Prostate gland (tissue), 2 donors: ENCODE measurements around the gene TGFA. TPM values are rescaled to one million over a fixed set of nuclear protein-coding genes. Genes with fewer than 3 reads are reported as not detected.

ENCODE experiments used
- DNase-seq: peaks from one replicate; pipeline ENCODE4 v3.0.0-alpha.2; 2019; ENCODE audit warnings: low spot score
- H3K27ac ChIP-seq, 2 donors: fragments of 200-600 bp; sonication (generic); 2 replicates each; pipeline ENCODE4 v1.5.1; 2017 to 2019
- H3K27me3 ChIP-seq: fragments of 200-600 bp; sonication (generic); replicated peaks from 2 replicates; pipeline ENCODE4 v1.5.1; 2019; ENCODE audit not compliant: insufficient read depth
- H3K36me3 ChIP-seq, 2 donors: fragments of 200-600 bp; sonication (generic); 1 replicate in 1 of 2; 2 replicates in 1 of 2; pipeline versions ENCODE4 v1.5.1 to v1.8.1; 2017 to 2019
- H3K4me1 ChIP-seq: fragments of 200-600 bp; sonication (generic); replicated peaks from 2 replicates; pipeline ENCODE4 v1.5.1; 2019
- H3K4me3 ChIP-seq, 2 donors: fragments of 200-600 bp; sonication (generic); 2 replicates each; pipeline ENCODE4 v1.5.1; 2017 to 2019
- H3K9me3 ChIP-seq: fragments of 200-600 bp; sonication (generic); 2 replicates; pipeline ENCODE4 v1.5.1; 2017
- CTCF ChIP-seq, 4 experiments: fragments of 200-600 bp in 2 of 4; fragments of 450-650 bp in 2 of 4; sonication (generic) in 2 of 4; IDR thresholded peaks; 1 replicate in 3 of 4; 2 replicates in 1 of 4; pipeline ENCODE4 v1.5.1; 2016 to 2019; ENCODE audit warnings: antibody characterized with exemption in 4 of 4, mild to moderate bottlenecking in 2 of 4, moderate library complexity in 2 of 4
- POLR2A ChIP-seq: fragments of 450-650 bp; IDR thresholded peaks from one replicate; pipeline ENCODE4 v1.6.1; 2016; ENCODE audit warnings: antibody characterized with exemption, mild to moderate bottlenecking
- POLR2AphosphoS5 ChIP-seq: sonication (generic); formaldehyde crosslinking; IDR thresholded peaks from one replicate; pipeline ENCODE4 v1.6.1; 2017; ENCODE audit warnings: antibody characterized with exemption
- WGBS: methylation state at CpG from one replicate; pipeline ENCODE4 v1.1.5; 2018; 5-methylcytosine and 5-hydroxymethylcytosine counted together
- intact Hi-C: fragments of 100-400 bp; cut with DNase I; formaldehyde crosslinking; loops from one replicate; pipeline ENCODE4 v1.14.2; 2022
- total RNA-seq, 2 donors: library from RNA; depleted of rRNA; stranded (reverse); fragments of >200 nt; gene quantifications; one replicate each; pipeline ENCODE4 v1.1.0, GENCODE V29; 2016

The TGFA gene
- total RNA-seq, 2 donors from 2014 or later = 3.7 to 9.2 TPM

- 62% methylated on average over 9 of the region's 9 CpGs for WGBS
Measured at GRCh38 chr2:70472221-70472890, 81.3 kb downstream of the TGFA start.

DNA sequence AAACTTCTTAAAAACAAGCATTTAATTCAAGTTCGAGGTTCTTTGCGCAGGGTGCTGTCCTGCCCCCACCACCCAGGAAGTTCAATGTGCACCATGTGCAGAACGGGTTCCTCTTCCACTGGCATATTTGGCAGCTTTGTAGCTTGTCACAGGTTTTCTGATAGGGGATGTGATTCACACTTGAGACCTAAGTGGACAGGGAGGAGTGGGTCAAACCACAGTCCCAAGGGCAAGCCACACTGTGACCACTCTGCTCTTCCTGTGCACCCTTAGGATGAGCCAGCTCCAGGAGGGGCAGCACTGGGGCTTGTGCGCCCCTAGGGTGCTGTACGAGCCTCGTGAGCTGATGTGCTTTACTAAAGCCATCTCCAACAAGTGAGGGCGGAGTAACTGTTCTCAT lies 82.5 kb downstream of the TGFA start:
- DNase-seq = no peak
- Histone ChIP-seq H3K4me3 (no peak overlapping the region), H3K27me3 (no peaks in the 10 kb centered on the region), H3K4me1 (no peaks in the 10 kb centered on the region), H3K36me3 (no peaks in the 10 kb centered on the region), H3K9me3 (no peaks in the 10 kb centered on the region), H3K27ac (no peak overlapping the region)
- intact Hi-C loops = no loop called here
- 82% methylated on average over 7 of the region's 7 CpGs for WGBS
- TF ChIP-seq CTCF (IDR thresholded peaks at IDR 0.05) (no peak), POLR2A (no peak)

More at GRCh38 chr2:70472221-70472890, 81.3 kb downstream of the TGFA start:
- Histone ChIP-seq H3K36me3 (no peaks in the 10 kb centered on the region), H3K4me3 (no peak overlapping the region), H3K9me3 (no peaks in the 10 kb centered on the region), H3K4me1 (no peaks in the 10 kb centered on the region), H3K27ac (no peak overlapping the region), H3K27me3 (no peaks in the 10 kb centered on the region)
- intact Hi-C loops = no loop called here
- no peak for TF ChIP-seq POLR2A
- no peak for TF ChIP-seq CTCF (IDR thresholded peaks at IDR 0.05)
- no peak for TF ChIP-seq POLR2AphosphoS5
- DNase-seq = no peak

DNA sequence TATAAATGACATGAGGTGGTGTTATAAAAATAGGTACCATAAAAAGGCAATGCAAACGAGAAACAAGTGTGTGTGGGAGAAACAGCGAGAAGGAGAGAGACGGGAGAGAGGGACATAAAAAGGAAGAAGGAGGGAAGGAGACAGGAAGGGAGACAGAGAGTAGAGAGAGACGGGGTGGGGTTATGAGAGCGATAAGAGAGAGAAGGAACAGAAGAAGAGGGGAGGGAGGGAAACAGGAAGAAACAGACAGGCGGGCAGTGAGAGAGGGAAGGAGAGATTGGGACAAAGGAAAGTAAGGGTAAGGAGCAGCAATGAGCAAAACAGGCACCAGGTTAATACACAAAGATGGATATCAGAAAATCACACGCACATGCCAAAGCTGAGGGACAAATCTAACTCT lies 83.7 kb downstream of the TGFA start:
- intact Hi-C loops = no loop called here
- H3K27ac ChIP-seq = no peak overlapping the region
- no peaks in the 10 kb centered on the region for H3K9me3 ChIP-seq
- TF ChIP-seq POLR2A (no peak), CTCF (IDR thresholded peaks at IDR 0.05) (no peak), POLR2AphosphoS5 (no peak)
- H3K4me1 ChIP-seq = no peaks in the 10 kb centered on the region
- H3K27me3 ChIP-seq = no peaks in the 10 kb centered on the region
- no peak for DNase-seq
- H3K4me3 ChIP-seq = no peak overlapping the region
- no peaks in the 10 kb centered on the region for H3K36me3 ChIP-seq
- WGBS = 42% methylated on average over 7 of the region's 7 CpGs

- WGBS = 90% methylated on average over 7 of the region's 7 CpGs
- no peak overlapping the region for H3K4me3 ChIP-seq
- no peaks in the 10 kb centered on the region for H3K27me3 ChIP-seq
- TF ChIP-seq POLR2AphosphoS5 (no peak), CTCF (IDR thresholded peaks at IDR 0.05) (no peak), POLR2A (no peak)
- intact Hi-C loops = no loop called here
- no peaks in the 10 kb centered on the region for H3K36me3 ChIP-seq
- DNase-seq = no peak
- H3K27ac ChIP-seq = no peak overlapping the region
- no peaks in the 10 kb centered on the region for H3K9me3 ChIP-seq
- H3K4me1 ChIP-seq = no peaks in the 10 kb centered on the region
Measured at GRCh38 chr2:70469435-70469834, 84.2 kb downstream of the TGFA start.

GRCh38 chr2:70468878-70469277 lies 84.7 kb downstream of the TGFA start:
- no peak overlapping the region for H3K27ac ChIP-seq
- DNase-seq = no peak
- no peaks in the 10 kb centered on the region for H3K36me3 ChIP-seq
- no peak for TF ChIP-seq POLR2AphosphoS5
- H3K4me3 ChIP-seq = no peak overlapping the region
- 67% methylated on average over 1 of the region's 1 CpG for WGBS
- H3K4me1 ChIP-seq = no peaks in the 10 kb centered on the region
- H3K27me3 ChIP-seq = no peaks in the 10 kb centered on the region
- intact Hi-C loops = no loop called here
- H3K9me3 ChIP-seq = no peaks in the 10 kb centered on the region
